Lung (tissue), 12 donors: ENCODE data around the gene WNK2. TPM values are rescaled to one million over a fixed set of nuclear protein-coding genes. Genes with fewer than 3 reads are reported as not detected.

Source experiments
- ATAC-seq: fragments of 200-7000 bp; cut with Tn5 transposase; one replicate; pipeline ENCODE4 v1.9.1; 2020; ENCODE audit warnings: moderate number of reproducible peaks; ENCODE audit not compliant: insufficient read depth, low FRiP score
- DNase-seq, 3 donors: peaks; one replicate each; pipeline ENCODE4 v3.0.0-alpha.2; 2013 to 2017
- H3K27ac ChIP-seq, 2 donors: one replicate each; pipeline ENCODE4 v1.5.1; 2013; ENCODE audit warnings: mild to moderate bottlenecking in 2 of 2, moderate library complexity in 2 of 2, control low read depth in 1 of 2, inconsistent platforms in 1 of 2, low read depth in 1 of 2, low read length in 1 of 2
- H3K27me3 ChIP-seq, 3 donors: one replicate each; pipeline ENCODE4 v1.5.1; 2013; ENCODE audit warnings: low read length in 2 of 3; ENCODE audit not compliant: control insufficient read depth in 3 of 3, insufficient read depth in 3 of 3
- H3K36me3 ChIP-seq, 4 donors: one replicate each; pipeline ENCODE4 v1.5.1; 2013; ENCODE audit warnings: low read length in 4 of 4, mild to moderate bottlenecking in 1 of 4, moderate library complexity in 1 of 4; ENCODE audit not compliant: control insufficient read depth in 4 of 4, insufficient read depth in 4 of 4
- H3K4me1 ChIP-seq, 5 donors: one replicate each; pipeline ENCODE4 v1.5.1; 2013; ENCODE audit warnings: low read length in 5 of 5, mild to moderate bottlenecking in 2 of 5, moderate library complexity in 1 of 5; ENCODE audit not compliant: control insufficient read depth in 5 of 5, insufficient read depth in 5 of 5
- H3K4me3 ChIP-seq: one replicate; pipeline ENCODE4 v1.5.1; 2013; ENCODE audit warnings: mild to moderate bottlenecking, control low read depth, moderate library complexity
- H3K9ac ChIP-seq, 2 donors: one replicate each; pipeline ENCODE4 v1.5.1; 2013; ENCODE audit warnings: low read length in 2 of 2, control low read depth in 1 of 2; ENCODE audit not compliant: insufficient read depth in 1 of 2
- H3K9me3 ChIP-seq, 4 donors: one replicate each; pipeline ENCODE4 v1.5.1; 2013; ENCODE audit warnings: low read length in 3 of 4, mild to moderate bottlenecking in 1 of 4, moderate library complexity in 1 of 4; ENCODE audit not compliant: control insufficient read depth in 4 of 4, insufficient read depth in 3 of 4
- CTCF ChIP-seq: IDR thresholded peaks from 2 replicates; pipeline ENCODE4 v1.5.1; 2012; ENCODE audit warnings: mild to moderate bottlenecking; ENCODE audit errors: control extremely low read depth, extremely low read depth
- WGBS, 2 donors: extraction: QIAGEN DNeasy Blood & Tissue Kit; methylation state at CpG; one replicate each; pipeline ENCODE4 v1.1.7; 2013; 5-methylcytosine and 5-hydroxymethylcytosine counted together
- polyA plus RNA-seq, 2 donors: library from polyadenylated mRNA; stranded (reverse); fragments of 200-250 nt; gene quantifications; one replicate each; pipeline ENCODE4 v1.2.1, GENCODE V29; 2013
- total RNA-seq, 2 donors: library from RNA; depleted of rRNA in 1 of 2; stranded (reverse); fragments of >200 nt in 1 of 2; gene quantifications; one replicate each; pipeline ENCODE4 v1.2.1, GENCODE V29; 2014 to 2021
- donor health status: control.
- donor health status: control.
- donor health status: Bipolar disorder and iron deficiency.
- donor health status: healthy.
- donor health status: DM: yes; HTN: yes; CAD: no.

Gene WNK2
- total and polyA plus RNA-seq, 4 donors, result 1.00 to 8.5 (median 2.9) TPM

- no peak overlapping the region for H3K27ac ChIP-seq
- no peak for DNase-seq
- ATAC-seq, result no peak
- WGBS, 2 donors, result 73 to 79% methylated on average over 9 of the region's 9 CpGs
- peaks cover 0 to 2% (median 0%) of the 10 kb centered on the region in 5 donors for H3K4me1 ChIP-seq
- TF ChIP-seq CTCF, result no peak
- H3K27me3 ChIP-seq, result no peaks in the 10 kb centered on the region
- no peak overlapping the region for H3K4me3 ChIP-seq
- H3K9me3 ChIP-seq, result peaks cover 0 to 2% (median 0%) of the 10 kb centered on the region in 4 donors
- H3K36me3 ChIP-seq, result no peaks in the 10 kb centered on the region
- no peak overlapping the region for H3K9ac ChIP-seq
Observed at GRCh38 chr9:93240891-93241334, 57.0 kb downstream of the WNK2 start.

- no peak for DNase-seq
- Histone ChIP-seq H3K9me3 (peaks cover 0 to 2% (median 0%) of the 10 kb centered on the region in 4 donors), H3K9ac (no peak overlapping the region), H3K27me3 (no peaks in the 10 kb centered on the region), H3K4me1 (no peaks in the 10 kb centered on the region), H3K4me3 (no peak overlapping the region), H3K27ac (no peak overlapping the region), H3K36me3 (no peaks in the 10 kb centered on the region)
- WGBS, 2 donors, result 85 to 88% methylated on average over 9 of the region's 9 CpGs
- ATAC-seq, result no peak
- no peak for TF ChIP-seq CTCF
Observed at GRCh38 chr9:93243112-93243511, 59.2 kb downstream of the WNK2 start.

- no peak for TF ChIP-seq CTCF
- 83 to 92% methylated on average over 5 of the region's 5 CpGs for WGBS, 2 donors
- Histone ChIP-seq H3K9ac (no peak overlapping the region), H3K27ac (no peak overlapping the region), H3K4me1 (no peaks in the 10 kb centered on the region), H3K4me3 (no peak overlapping the region), H3K27me3 (no peaks in the 10 kb centered on the region), H3K36me3 (no peaks in the 10 kb centered on the region), H3K9me3 (peaks cover 0 to 2% (median 0%) of the 10 kb centered on the region in 4 donors)
- ATAC-seq (no peak), DNase-seq (no peak)
Observed at GRCh38 chr9:93244101-93244500, 60.2 kb downstream of the WNK2 start.
